Heart left ventricle (tissue), 16 donors: ENCODE data around the gene PREX1. TPM values are rescaled to one million over a fixed set of nuclear protein-coding genes. Genes with fewer than 3 reads are reported as not detected.

Experiments
- ATAC-seq, 4 donors: fragments of 200-7000 bp; cut with Tn5 transposase; one replicate each; pipeline ENCODE4 v1.9.1; 2020 to 2022; ENCODE audit warnings: moderate library complexity in 4 of 4, mild to moderate bottlenecking in 3 of 4, moderate number of reproducible peaks in 1 of 4
- DNase-seq, 5 donors: peaks; one replicate each; pipeline ENCODE4 v3.0.0-alpha.2; 2020
- H3K27ac ChIP-seq, 12 donors: fragments of 200-600 bp; sonication (generic) in 4 of 12; one replicate each; pipeline versions ENCODE4 v1.5.0 to v1.8.0; 2016 to 2022; ENCODE audit warnings: mild to moderate bottlenecking in 2 of 12
- H3K27me3 ChIP-seq, 9 donors: fragments of 200-600 bp; sonication (generic) in 2 of 9; one replicate each; pipeline versions ENCODE4 v1.5.1 to v1.8.0; 2016 to 2022; ENCODE audit warnings: mild to moderate bottlenecking in 3 of 9
- H3K36me3 ChIP-seq, 9 donors: fragments of 200-600 bp; sonication (generic) in 2 of 9; one replicate each; pipeline versions ENCODE4 v1.5.0 to v1.8.0; 2018 to 2022; ENCODE audit warnings: mild to moderate bottlenecking in 2 of 9
- H3K4me1 ChIP-seq, 12 donors: fragments of 200-600 bp; sonication (generic) in 4 of 12; one replicate each; pipeline versions ENCODE4 v1.5.0 to v1.8.0; 2016 to 2022; ENCODE audit warnings: mild to moderate bottlenecking in 3 of 12
- H3K4me3 ChIP-seq, 12 donors: fragments of 200-600 bp; sonication (generic) in 4 of 12; one replicate each; pipeline versions ENCODE4 v1.5.0 to v1.8.0; 2017 to 2022; ENCODE audit warnings: mild to moderate bottlenecking in 9 of 12, moderate library complexity in 4 of 12
- H3K9me3 ChIP-seq, 12 donors: fragments of 200-600 bp; sonication (generic) in 4 of 12; one replicate each; pipeline versions ENCODE4 v1.5.0 to v1.8.0; 2016 to 2022; ENCODE audit warnings: mild to moderate bottlenecking in 1 of 12
- POLR2A ChIP-seq, 2 donors: fragments of 450-650 bp; IDR thresholded peaks; one replicate each; pipeline ENCODE4 v1.6.1; 2017; ENCODE audit warnings: antibody characterized with exemption in 2 of 2, mild to moderate bottlenecking in 2 of 2, moderate library complexity in 2 of 2
- WGBS, 4 donors: extraction: QIAGEN DNeasy Blood & Tissue Kit in 2 of 4; methylation state at CpG; one replicate each; pipeline versions ENCODE4 v1.1.5 to v1.1.7; 2013 to 2018; 5-methylcytosine and 5-hydroxymethylcytosine counted together
- intact Hi-C, 10 donors: fragments of 100-400 bp; cut with DNase I; formaldehyde crosslinking; loops; one replicate each; pipeline versions ENCODE4 v1.11.1 to v1.14.2; 2022
- polyA plus RNA-seq, 2 donors: library from polyadenylated mRNA; stranded (reverse); fragments of 200-250 nt; gene quantifications; one replicate each; pipeline ENCODE4 v1.2.3, GENCODE V29; 2013
- total RNA-seq, 9 donors: library from RNA; depleted of rRNA in 2 of 9; stranded (reverse); fragments of >200 nt in 2 of 9; fragmentation: NEBNext Ultra II Directional in 3 of 9; extraction: Animal tissue kit (Norgen Biotek cat#: 25700) in 3 of 9; gene quantifications; one replicate each; pipeline versions ENCODE4 v1.1.0 to v1.2.4, GENCODE V29; 2016 to 2023
- TF ChIP-seq, protein P1 (sequence below), 12 donors: fragments of 200-600 bp; sonication (generic) in 4 of 12; IDR thresholded peaks; one replicate each; pipeline versions ENCODE4 v1.5.0 to v1.8.0; 2018 to 2022; ENCODE audit warnings: antibody characterized with exemption in 12 of 12, mild to moderate bottlenecking in 5 of 12
- donor health status: ischemic (EF 13 %, LVEDD 7.1; RV severe dilation, severe dysfunction).
- donor health status: healthy with polysubstance abuse.
- donor health status: DM: no; HTN: yes; CAD: no.
- donor health status: DM: no; HTN: no; CAD: no.
- donor health status: ischemic (EF 25% LVEDD 6.9; RV normal size, moderate dysfunction).
- donor health status: ischemic (EF 25% LVEDD 5.7; RV mildly dilated, moderate dysfunction).
- donor health status: healthy.
- donor health status: DM: yes; HTN: yes; CAD: no.
- donor health status: ischemic (EF 35%, LVEDD 5.7; RV mildly dilated, moderate dysfunction).
- donor health status: nonischemic (EF 11% LVEDD 7.7; RV severe dilation, severe dysfunction).
- donor health status: DM: yes; HTN: yes; CAD: no.
- donor health status: PGD.
- donor health status: ischemic (EF 29% LVEDD 5.4; RV normal size, mild dysfunction).
- donor health status: nonischemic (EF 23%, LVEDD 6.1; RV moderate dilation, normal function).

Gene PREX1
- total and polyA plus RNA-seq, 11 donors: 7.2 to 41.5 (median 11.9) TPM

DNA sequence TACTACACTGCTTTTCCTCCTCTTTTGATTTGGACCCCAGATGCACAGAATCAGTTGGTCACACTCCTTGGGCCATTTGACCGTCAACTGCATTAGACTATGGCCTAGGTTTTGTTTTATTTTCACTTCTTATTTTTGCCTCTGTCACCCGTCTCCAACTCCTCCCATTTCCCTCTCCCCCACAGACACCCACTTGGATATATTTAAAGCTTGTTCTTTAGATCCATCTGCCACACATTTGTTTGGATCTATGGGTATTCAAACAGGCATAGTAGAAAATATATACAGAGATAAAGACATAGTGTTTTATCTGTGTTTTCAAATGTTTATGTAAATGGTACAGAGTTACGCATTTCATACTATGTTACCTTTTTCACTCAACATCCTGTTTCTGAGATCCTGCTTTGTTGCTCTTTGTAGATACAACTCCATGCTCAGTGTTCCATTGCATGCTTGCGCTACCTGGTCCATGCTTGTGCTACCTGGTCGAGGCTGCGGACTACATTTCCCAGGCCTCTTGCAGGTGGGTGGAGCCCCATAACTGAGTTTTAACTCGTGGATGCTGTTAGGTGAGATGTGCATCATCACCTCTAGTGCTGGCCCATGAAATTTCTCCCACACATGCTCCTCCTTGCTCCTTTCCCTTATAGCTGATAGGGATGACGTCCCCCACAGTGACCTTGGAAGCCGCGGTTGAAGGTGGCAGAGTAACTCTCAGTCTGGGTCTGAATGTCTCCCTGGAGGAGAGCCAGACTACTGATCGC, 11.5 kb upstream of the PREX1 start:
- H3K27ac ChIP-seq: peak overlapping the region in 1 of 12 donors; percentile 46
- DNase-seq (no peak), ATAC-seq (no peak)
- no peak overlapping the region for H3K4me3 ChIP-seq
- TF ChIP-seq, protein P1, sequence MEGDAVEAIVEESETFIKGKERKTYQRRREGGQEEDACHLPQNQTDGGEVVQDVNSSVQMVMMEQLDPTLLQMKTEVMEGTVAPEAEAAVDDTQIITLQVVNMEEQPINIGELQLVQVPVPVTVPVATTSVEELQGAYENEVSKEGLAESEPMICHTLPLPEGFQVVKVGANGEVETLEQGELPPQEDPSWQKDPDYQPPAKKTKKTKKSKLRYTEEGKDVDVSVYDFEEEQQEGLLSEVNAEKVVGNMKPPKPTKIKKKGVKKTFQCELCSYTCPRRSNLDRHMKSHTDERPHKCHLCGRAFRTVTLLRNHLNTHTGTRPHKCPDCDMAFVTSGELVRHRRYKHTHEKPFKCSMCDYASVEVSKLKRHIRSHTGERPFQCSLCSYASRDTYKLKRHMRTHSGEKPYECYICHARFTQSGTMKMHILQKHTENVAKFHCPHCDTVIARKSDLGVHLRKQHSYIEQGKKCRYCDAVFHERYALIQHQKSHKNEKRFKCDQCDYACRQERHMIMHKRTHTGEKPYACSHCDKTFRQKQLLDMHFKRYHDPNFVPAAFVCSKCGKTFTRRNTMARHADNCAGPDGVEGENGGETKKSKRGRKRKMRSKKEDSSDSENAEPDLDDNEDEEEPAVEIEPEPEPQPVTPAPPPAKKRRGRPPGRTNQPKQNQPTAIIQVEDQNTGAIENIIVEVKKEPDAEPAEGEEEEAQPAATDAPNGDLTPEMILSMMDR (IDR thresholded peaks at IDR 0.05): no peak
- TF ChIP-seq POLR2A (IDR thresholded peaks at IDR 0.05): no peak
- WGBS, 4 donors: 70 to 77% (median 71%) methylated on average over 11 of the region's 11 CpGs
- H3K9me3 ChIP-seq: no peaks in the 10 kb centered on the region
- no peaks in the 10 kb centered on the region for H3K36me3 ChIP-seq
- intact Hi-C loops: loop anchor here in 2 of 10 donors (5.0 to 10.0 kb wide), 2 partner anchors 55 to 63 kb away; no protein-coding TSS in a partner anchor
- H3K27me3 ChIP-seq: no peaks in the 10 kb centered on the region
- peaks cover 0 to 14% (median 0%) of the 10 kb centered on the region in 12 donors for H3K4me1 ChIP-seq

DNA sequence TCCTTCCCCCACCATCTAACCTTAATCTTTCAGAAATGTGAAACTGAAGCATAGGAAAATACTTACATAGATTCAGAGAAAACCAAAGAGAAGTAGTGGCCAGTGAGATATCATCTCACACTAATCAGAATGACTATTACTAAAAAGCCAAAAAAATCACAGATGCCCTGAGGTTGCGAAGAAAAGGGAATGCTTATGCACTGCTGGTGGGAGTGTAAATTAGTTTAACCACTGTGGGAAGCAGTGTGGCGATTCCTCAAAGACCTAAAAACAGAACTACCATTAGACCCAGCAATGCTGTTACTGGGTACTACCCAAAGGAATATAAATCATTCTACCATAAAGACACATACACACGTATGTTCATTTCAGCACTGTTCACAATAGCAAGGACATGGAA, 9.2 kb upstream of the PREX1 start:
- Histone ChIP-seq H3K4me3 (no peak overlapping the region), H3K36me3 (no peaks in the 10 kb centered on the region), H3K27ac (no peak overlapping the region), H3K9me3 (no peaks in the 10 kb centered on the region), H3K27me3 (no peaks in the 10 kb centered on the region), H3K4me1 (peaks cover 0 to 18% (median 5%) of the 10 kb centered on the region in 12 donors)
- TF ChIP-seq, protein P1 (IDR thresholded peaks at IDR 0.05): no peak
- no peak for TF ChIP-seq POLR2A (IDR thresholded peaks at IDR 0.05)
- WGBS, 4 donors: 92 to 94% (median 93%) methylated on average over 3 of the region's 3 CpGs
- intact Hi-C loops: loop anchor here in 2 of 10 donors (5.0 to 10.0 kb wide), 2 partner anchors 58 to 65 kb away; no protein-coding TSS in a partner anchor
- ATAC-seq: no peak
- no peak for DNase-seq

DNA sequence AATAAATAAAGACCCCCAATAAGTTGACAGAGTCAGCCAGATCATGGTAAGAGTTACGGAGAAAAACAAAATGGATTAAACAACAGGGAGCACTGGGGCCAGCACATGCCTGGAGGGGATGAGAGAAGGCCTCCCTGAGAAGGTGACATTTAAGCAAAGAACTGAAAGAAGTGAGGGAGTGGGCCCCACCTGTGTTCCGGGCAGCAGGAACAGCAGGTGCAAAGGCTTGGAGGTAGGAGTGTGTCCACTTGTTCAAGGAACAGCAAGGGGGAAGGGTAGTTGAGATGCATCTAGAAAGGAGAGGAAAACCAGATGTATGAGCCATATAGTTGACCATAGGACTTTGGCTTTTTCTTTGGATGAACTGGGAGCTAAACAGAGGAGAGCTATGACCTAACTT, 7.6 kb upstream of the PREX1 start:
- ATAC-seq (no peak), DNase-seq (no peak)
- Histone ChIP-seq H3K4me3 (no peak overlapping the region), H3K4me1 (peaks cover 0 to 34% (median 15%) of the 10 kb centered on the region in 12 donors), H3K27ac (no peak overlapping the region), H3K36me3 (no peaks in the 10 kb centered on the region), H3K9me3 (no peaks in the 10 kb centered on the region), H3K27me3 (no peaks in the 10 kb centered on the region)
- no peak for TF ChIP-seq POLR2A (IDR thresholded peaks at IDR 0.05)
- TF ChIP-seq, protein P1 (IDR thresholded peaks at IDR 0.05): no peak
- WGBS, 4 donors: 90 to 95% (median 94%) methylated on average over 2 of the region's 2 CpGs
- intact Hi-C loops: loop anchor here in 2 of 10 donors (5.0 to 10.0 kb wide), 2 partner anchors 59 to 67 kb away; no protein-coding TSS in a partner anchor

DNA sequence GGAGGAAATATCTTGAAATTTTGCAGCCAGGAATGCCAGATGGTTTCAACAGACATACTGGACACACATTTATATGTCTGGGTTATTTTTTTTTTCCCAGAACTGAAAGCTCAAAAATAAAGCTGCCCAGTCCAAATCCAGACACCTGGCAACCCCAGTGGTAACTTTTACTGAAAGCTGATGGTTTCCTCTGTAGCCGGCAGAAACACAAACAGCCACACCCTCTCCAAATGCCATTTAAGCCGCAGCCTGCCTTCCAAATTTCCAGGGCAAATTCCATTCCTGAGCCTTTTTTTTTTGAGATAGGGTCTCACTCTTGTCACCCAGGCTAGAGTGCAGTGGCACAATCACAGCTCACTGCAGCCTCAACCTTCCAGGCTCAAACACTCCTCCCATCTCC, 6.5 kb upstream of the PREX1 start:
- intact Hi-C loops: loop anchor here in 1 of 10 donors (10.0 kb wide), 1 partner anchor 61 kb away; no protein-coding TSS in a partner anchor
- Histone ChIP-seq H3K4me3 (no peak overlapping the region), H3K27ac (no peak overlapping the region), H3K36me3 (no peaks in the 10 kb centered on the region), H3K9me3 (no peaks in the 10 kb centered on the region), H3K27me3 (no peaks in the 10 kb centered on the region), H3K4me1 (peaks cover 0 to 36% (median 15%) of the 10 kb centered on the region in 12 donors)
- TF ChIP-seq, protein P1 (IDR thresholded peaks at IDR 0.05): no peak
- TF ChIP-seq POLR2A (IDR thresholded peaks at IDR 0.05): no peak
- WGBS, 4 donors: 56 to 82% (median 66%) methylated on average over 2 of the region's 2 CpGs
- DNase-seq (no peak), ATAC-seq (no peak)
